ENCODE results near the gene ABCB9.

- TF ChIP-seq EZH2phosphoT487 (IDR thresholded peaks at IDR 0.05; ENCODE audit: borderline replicate concordance, low read length) (no peak), CTCF (conservative IDR thresholded peaks at IDR 0.05; ENCODE audit: low read depth, low read length) (no peak), EZH2 (IDR thresholded peaks at IDR 0.05; ENCODE audit: low read length, unreplicated experiment) (no peak)
These were observed 22.4 kb upstream of the ABCB9 start for GRCh38 chr12:122988612-122989212.
